ENCODE data around the gene SCN5A.
"Not testable (repeated sequence)": the region's sequence is repeated elsewhere in the genome, so short reads cannot be mapped to it uniquely, and the experiment has no call there.

The SCN5A gene

GRCh38 chr3:38578551-38578950 lies 70.9 kb downstream of the SCN5A start:
- no peak for DNase-seq (ENCODE audit: low spot score)

GRCh38 chr3:38578081-38578475 lies 71.4 kb downstream of the SCN5A start:
- DNase-seq (ENCODE audit: low spot score) = no peak

- no peak for DNase-seq (ENCODE audit: low spot score)
Measured at GRCh38 chr3:38577371-38578080, 72.0 kb downstream of the SCN5A start.

GRCh38 chr3:38576526-38577370 lies 72.7 kb downstream of the SCN5A start:
- no peak for DNase-seq (ENCODE audit: low spot score)

- DNase-seq (ENCODE audit: low spot score) = no peak
Measured at GRCh38 chr3:38576131-38576525, 73.4 kb downstream of the SCN5A start.

GRCh38 chr3:38575279-38575843 lies 74.1 kb downstream of the SCN5A start:
- DNase-seq (ENCODE audit: low spot score) = no peak

GRCh38 chr3:38574411-38575278 lies 74.8 kb downstream of the SCN5A start:
- no peak for DNase-seq (ENCODE audit: low spot score)

GRCh38 chr3:38573556-38573955 lies 75.9 kb downstream of the SCN5A start:
- DNase-seq (ENCODE audit: low spot score) = no peak

GRCh38 chr3:38573111-38573510 lies 76.4 kb downstream of the SCN5A start:
- DNase-seq (ENCODE audit: low spot score) = no peak

GRCh38 chr3:38567498-38567897 lies 82.0 kb downstream of the SCN5A start:
- DNase-seq (ENCODE audit: low spot score) = no peak

- not testable (repeated sequence) for DNase-seq (ENCODE audit: low spot score)
Measured at GRCh38 chr3:38566794-38567193, 82.7 kb downstream of the SCN5A start.

- DNase-seq (ENCODE audit: low spot score) = no peak
Measured at GRCh38 chr3:38566215-38566528, 83.3 kb downstream of the SCN5A start.

- DNase-seq (ENCODE audit: low spot score) = no peak
Measured at GRCh38 chr3:38565339-38566214, 83.9 kb downstream of the SCN5A start.

GRCh38 chr3:38564631-38565338 lies 84.7 kb downstream of the SCN5A start:
- no peak for DNase-seq (ENCODE audit: low spot score)

GRCh38 chr3:38563886-38564270 lies 85.6 kb downstream of the SCN5A start:
- DNase-seq (ENCODE audit: low spot score) = no peak

GRCh38 chr3:38563070-38563885 lies 86.2 kb downstream of the SCN5A start:
- no peak for DNase-seq (ENCODE audit: low spot score)

- DNase-seq (ENCODE audit: low spot score) = no peak
Measured at GRCh38 chr3:38562467-38562925, 87.0 kb downstream of the SCN5A start.

GRCh38 chr3:38561746-38562466 lies 87.6 kb downstream of the SCN5A start:
- DNase-seq (ENCODE audit: low spot score) = no peak

Measured in SW480 (cell line).